ENCODE results near the gene SAMSN1. TPM values are rescaled to one million over a fixed set of nuclear protein-coding genes. Genes with fewer than 3 reads are reported as not detected.

The SAMSN1 gene
- total and polyA plus RNA-seq, 9 donors, result 1.3 to 8.0 (median 2.0) TPM

DNA sequence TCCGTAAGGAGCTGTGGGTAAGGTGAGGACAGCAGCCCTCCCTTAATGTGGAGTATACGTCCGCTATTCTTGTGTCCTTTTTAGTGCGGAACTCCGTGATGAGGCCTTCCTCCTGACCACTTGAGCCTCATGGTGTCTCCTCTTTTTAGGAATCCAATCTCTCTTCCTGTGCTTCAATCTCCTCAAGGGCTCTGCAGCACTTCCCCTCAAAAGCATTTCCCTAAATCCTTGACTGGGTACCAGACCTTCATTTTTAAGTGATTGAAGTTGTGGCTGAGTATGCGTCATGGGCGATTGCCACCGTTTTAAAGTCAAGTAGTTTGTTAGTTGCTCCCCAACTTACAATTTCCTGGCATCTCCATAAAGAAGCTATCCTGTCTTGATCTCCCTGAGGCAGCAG is 62.8 kb downstream of the SAMSN1 start:
- no peak overlapping the region for H3K27ac ChIP-seq
- no peaks in the 10 kb centered on the region for H3K9me3 ChIP-seq
- H3K4me1 ChIP-seq (ENCODE audit: insufficient read depth), result no peaks in the 10 kb centered on the region
- TF ChIP-seq EP300 (IDR thresholded peaks at IDR 0.05), result no peak
- TF ChIP-seq, protein P1, sequence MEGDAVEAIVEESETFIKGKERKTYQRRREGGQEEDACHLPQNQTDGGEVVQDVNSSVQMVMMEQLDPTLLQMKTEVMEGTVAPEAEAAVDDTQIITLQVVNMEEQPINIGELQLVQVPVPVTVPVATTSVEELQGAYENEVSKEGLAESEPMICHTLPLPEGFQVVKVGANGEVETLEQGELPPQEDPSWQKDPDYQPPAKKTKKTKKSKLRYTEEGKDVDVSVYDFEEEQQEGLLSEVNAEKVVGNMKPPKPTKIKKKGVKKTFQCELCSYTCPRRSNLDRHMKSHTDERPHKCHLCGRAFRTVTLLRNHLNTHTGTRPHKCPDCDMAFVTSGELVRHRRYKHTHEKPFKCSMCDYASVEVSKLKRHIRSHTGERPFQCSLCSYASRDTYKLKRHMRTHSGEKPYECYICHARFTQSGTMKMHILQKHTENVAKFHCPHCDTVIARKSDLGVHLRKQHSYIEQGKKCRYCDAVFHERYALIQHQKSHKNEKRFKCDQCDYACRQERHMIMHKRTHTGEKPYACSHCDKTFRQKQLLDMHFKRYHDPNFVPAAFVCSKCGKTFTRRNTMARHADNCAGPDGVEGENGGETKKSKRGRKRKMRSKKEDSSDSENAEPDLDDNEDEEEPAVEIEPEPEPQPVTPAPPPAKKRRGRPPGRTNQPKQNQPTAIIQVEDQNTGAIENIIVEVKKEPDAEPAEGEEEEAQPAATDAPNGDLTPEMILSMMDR (IDR thresholded peaks at IDR 0.05), result no peak
- TF ChIP-seq POLR2A (IDR thresholded peaks at IDR 0.05), result no peak
- no peaks in the 10 kb centered on the region for H3K27me3 ChIP-seq
- no peaks in the 10 kb centered on the region for H3K36me3 ChIP-seq
- intact Hi-C loops (cut with DNase I), result no loop called here
- 95 to 97% (median 95%) methylated on average over 8 of the region's 8 CpGs for WGBS, 3 donors
- no peak overlapping the region for H3K4me3 ChIP-seq
- DNase-seq, result no peak

DNA sequence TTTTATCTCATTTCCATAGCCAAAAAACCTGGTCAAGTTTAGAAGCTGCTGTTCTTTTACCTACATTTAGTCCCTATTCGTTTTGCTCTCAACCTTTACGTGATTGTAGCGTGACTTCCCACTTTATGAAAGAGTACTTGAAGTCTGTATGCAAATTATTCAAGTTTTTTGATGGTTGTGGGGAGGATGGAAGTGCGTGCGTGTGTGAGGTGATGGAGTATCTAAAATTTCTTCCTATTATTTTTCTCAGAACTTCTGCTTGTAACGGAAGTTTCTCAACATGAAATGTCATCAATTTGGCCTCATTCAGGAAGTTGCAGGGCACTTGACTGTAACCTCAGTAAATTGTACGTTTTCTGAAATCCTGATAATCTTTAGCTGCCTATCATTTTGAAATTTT is 64.0 kb downstream of the SAMSN1 start:
- Histone ChIP-seq H3K27ac (no peak overlapping the region), H3K36me3 (no peaks in the 10 kb centered on the region), H3K9me3 (no peaks in the 10 kb centered on the region), H3K4me1 (ENCODE audit: insufficient read depth) (no peaks in the 10 kb centered on the region), H3K4me3 (no peak overlapping the region), H3K27me3 (no peaks in the 10 kb centered on the region)
- 78 to 87% (median 81%) methylated on average over 7 of the region's 7 CpGs for WGBS, 3 donors
- intact Hi-C loops (cut with DNase I), result no loop called here
- DNase-seq, result no peak
- no peak for TF ChIP-seq EP300 (IDR thresholded peaks at IDR 0.05)
- no peak for TF ChIP-seq POLR2A (IDR thresholded peaks at IDR 0.05)
- TF ChIP-seq, protein P1 (IDR thresholded peaks at IDR 0.05), result no peak

DNA sequence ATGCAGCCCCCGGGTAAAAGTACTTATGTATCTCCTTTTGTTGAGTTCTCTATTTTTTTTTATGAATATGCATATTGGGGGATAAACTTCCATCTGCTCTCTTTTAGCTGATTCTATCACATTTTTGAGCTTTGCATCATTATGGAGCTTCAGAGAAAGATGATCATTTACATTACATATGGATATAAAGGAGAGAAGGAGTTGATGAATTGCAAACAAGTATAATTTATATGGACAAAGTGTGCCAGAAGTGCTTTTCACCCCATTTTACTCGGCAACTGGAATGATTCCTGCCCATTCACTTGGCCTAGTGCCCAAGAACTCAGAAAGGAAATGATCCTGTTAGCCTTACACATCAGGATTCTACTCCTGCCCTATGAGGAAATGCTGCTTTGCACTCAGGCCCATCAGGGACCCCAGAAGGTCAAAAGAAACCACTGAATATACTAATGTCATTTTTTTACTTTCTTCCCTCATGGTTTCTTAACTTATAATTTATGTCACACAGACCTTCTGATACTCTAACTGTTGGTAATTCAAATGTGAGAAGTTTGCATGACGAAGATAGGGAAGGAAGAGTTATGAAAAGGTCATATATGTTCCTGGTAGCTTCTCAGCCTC is 65.6 kb downstream of the SAMSN1 start:
- intact Hi-C loops (cut with DNase I), result no loop called here
- no peaks in the 10 kb centered on the region for H3K27me3 ChIP-seq
- no peak overlapping the region for H3K27ac ChIP-seq
- 55 to 62% (median 56%) methylated on average over 3 of the region's 3 CpGs for WGBS, 3 donors
- no peak for TF ChIP-seq EP300 (IDR thresholded peaks at IDR 0.05)
- TF ChIP-seq POLR2A (IDR thresholded peaks at IDR 0.05), result no peak
- TF ChIP-seq, protein P1 (IDR thresholded peaks at IDR 0.05), result no peak
- H3K36me3 ChIP-seq, result no peaks in the 10 kb centered on the region
- no peaks in the 10 kb centered on the region for H3K9me3 ChIP-seq
- no peaks in the 10 kb centered on the region for H3K4me1 ChIP-seq (ENCODE audit: insufficient read depth)
- DNase-seq, result no peak
- H3K4me3 ChIP-seq, result no peak overlapping the region

DNA sequence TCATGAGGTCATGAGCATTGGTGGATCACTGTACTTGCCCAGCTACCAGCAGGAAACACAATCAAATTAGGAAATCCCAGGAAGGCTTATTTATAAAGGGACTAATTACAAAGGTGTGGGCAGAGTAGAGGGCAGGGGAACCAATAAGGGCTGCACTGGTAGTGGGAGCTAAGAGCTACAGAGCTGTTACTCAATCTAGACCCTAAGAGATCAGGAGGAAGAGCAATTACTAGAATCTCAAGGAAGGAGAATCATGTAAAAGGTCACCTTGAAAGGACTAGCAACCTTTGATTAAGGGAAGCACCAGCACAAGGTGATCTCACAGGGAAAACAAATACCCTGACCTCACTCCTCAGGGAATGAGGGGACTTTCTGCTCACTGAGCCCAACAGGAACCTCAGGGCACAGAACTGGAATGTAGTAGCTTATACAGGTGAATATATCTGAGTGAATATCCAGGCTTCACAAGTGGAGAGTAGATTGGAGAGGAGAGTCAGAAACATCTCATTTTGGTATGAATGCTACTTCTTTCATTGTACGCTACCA is 66.8 kb downstream of the SAMSN1 start:
- Histone ChIP-seq H3K36me3 (no peaks in the 10 kb centered on the region), H3K27ac (no peak overlapping the region), H3K27me3 (no peaks in the 10 kb centered on the region), H3K4me1 (ENCODE audit: insufficient read depth) (no peaks in the 10 kb centered on the region), H3K4me3 (no peak overlapping the region), H3K9me3 (no peaks in the 10 kb centered on the region)
- no peak for TF ChIP-seq POLR2A (IDR thresholded peaks at IDR 0.05)
- TF ChIP-seq EP300 (IDR thresholded peaks at IDR 0.05), result no peak
- TF ChIP-seq, protein P1 (IDR thresholded peaks at IDR 0.05), result no peak
- WGBS, 3 donors, result 47 to 96% (median 96%) methylated on average over 1 of the region's 1 CpG
- intact Hi-C loops (cut with DNase I), result no loop called here
- DNase-seq, result no peak
